GM12878 (cell line): Measurements from ENCODE around the gene B4GALT4. TPM values are rescaled to one million over a fixed set of nuclear protein-coding genes. Genes with fewer than 3 reads are reported as not detected.

Experiments
- ATAC-seq: fragments of 200-7000 bp; cut with Tn5 transposase; 3 replicates; pipeline ENCODE4 v1.9.1; 2020; ENCODE audit warnings: mild to moderate bottlenecking, moderate library complexity
- BruUV-seq: library from RNA; stranded (reverse); fragments of 400-500 nt; replicated peaks from 2 replicates; lab custom pipeline; 2021; lab: Mats Ljungman, UMichigan
- CTCF ChIA-PET: fragments of 300-600 bp; sonication (Branson Sonifier 250); formaldehyde crosslinking; extraction: SDS; loops from one replicate; lab custom pipeline; 2021; ENCODE audit warnings: inconsistent platforms; lab: Yijun Ruan, JAX
- POLR2A ChIA-PET: fragments of 350-600 bp; formaldehyde crosslinking; extraction: SDS; loops from one replicate; lab custom pipeline; 2021; ENCODE audit warnings: inconsistent platforms; lab: Charles Lee
- RAD21 ChIA-PET: fragments of 300-600 bp; sonication (Branson Sonifier 250); formaldehyde crosslinking; loops from one replicate; lab custom pipeline; 2023; ENCODE audit warnings: antibody characterized with exemption; ENCODE audit not compliant: unreplicated experiment; lab: Charles Lee
- SMC1A ChIA-PET: fragments of 300-600 bp; sonication (Branson Sonifier 250); formaldehyde crosslinking; loops from one replicate; lab custom pipeline; 2023; ENCODE audit not compliant: unreplicated experiment, uncharacterized antibody; lab: Charles Lee
- DNase-seq: peaks from one replicate; pipeline ENCODE4 v3.0.0-alpha.2; 2011; ENCODE audit warnings: low read depth, low spot score
- FAIRE-seq: peaks from 3 replicates; lab custom pipeline; 2011; peaks lifted over from hg19 to GRCh38; lab: Jason Lieb, UNC
- H2AFZ ChIP-seq: 2 replicates; pipeline ENCODE4 v1.6.0; 2011; ENCODE audit warnings: low read depth, low read length, control low read depth; ENCODE audit not compliant: control insufficient read depth
- H3K27ac ChIP-seq: 2 replicates; pipeline ENCODE4 v1.5.1; 2011; ENCODE audit warnings: control low read depth; ENCODE audit not compliant: control insufficient read depth, insufficient read depth
- H3K27me3 ChIP-seq, 2 experiments: replicated peaks in 1 of 2; 2 replicates each; pipeline versions ENCODE4 v1.6.0 to v1.6.1; 2011; ENCODE audit warnings: low read length in 1 of 2; ENCODE audit not compliant: control insufficient read depth in 2 of 2, insufficient read depth in 2 of 2
- H3K36me3 ChIP-seq, 2 experiments: 2 replicates each; pipeline ENCODE4 v1.5.1; 2011; ENCODE audit warnings: low read length in 1 of 2; ENCODE audit not compliant: control insufficient read depth in 2 of 2, insufficient read depth in 2 of 2
- H3K4me1 ChIP-seq: 2 replicates; pipeline ENCODE4 v1.6.1; 2011; ENCODE audit warnings: mild to moderate bottlenecking, low read length, moderate library complexity, mixed read lengths; ENCODE audit not compliant: control insufficient read depth, insufficient read depth
- H3K4me2 ChIP-seq: 2 replicates; pipeline ENCODE4 v1.6.0; 2011; ENCODE audit warnings: control low read depth; ENCODE audit not compliant: control insufficient read depth, insufficient read depth
- H3K4me3 ChIP-seq: fragments of 200-600 bp; sonication (generic); 2 replicates; pipeline ENCODE4 v1.5.1; 2016
- H3K79me2 ChIP-seq: 2 replicates; pipeline ENCODE4 v1.6.0; 2011; ENCODE audit warnings: low read length; ENCODE audit not compliant: control insufficient read depth, insufficient read depth
- H3K9ac ChIP-seq: 2 replicates; pipeline ENCODE4 v1.8.0; 2011; ENCODE audit warnings: low read length, control low read depth, mixed read lengths; ENCODE audit not compliant: control insufficient read depth, insufficient read depth
- H3K9me3 ChIP-seq: replicated peaks from 3 replicates; pipeline ENCODE4 v1.5.1; 2011; ENCODE audit warnings: mild to moderate bottlenecking, low read length; ENCODE audit not compliant: control insufficient read depth, insufficient read depth
- H4K20me1 ChIP-seq: 2 replicates; pipeline ENCODE4 v1.6.0; 2011; ENCODE audit not compliant: control insufficient read depth, insufficient read depth
- CBX5 ChIP-seq: sonication (generic); IDR thresholded peaks from 2 replicates; pipeline ENCODE4 v1.6.1; 2016; ENCODE audit warnings: low read depth, moderate library complexity, mild to moderate bottlenecking, inconsistent platforms
- CHD2 ChIP-seq: IDR thresholded peaks from 2 replicates; pipeline ENCODE4 v1.6.1; 2011; ENCODE audit warnings: low read depth, low read length, improper control_type of control experiment, borderline replicate concordance
- CHD4 ChIP-seq: fragments of 200-600 bp; sonication (generic); IDR thresholded peaks from 2 replicates; pipeline ENCODE4 v1.6.1; 2016; ENCODE audit warnings: mild to moderate bottlenecking
- E2F8 ChIP-seq: fragments of 450-650 bp; IDR thresholded peaks from 2 replicates; pipeline ENCODE4 v1.6.1; 2018; ENCODE audit warnings: mild to moderate bottlenecking, low read depth, moderate library complexity; ENCODE audit not compliant: partially characterized antibody
- IKZF2 ChIP-seq, 2 experiments: fragments of 450-650 bp; IDR thresholded peaks; 2 replicates each; pipeline ENCODE4 v1.6.1; 2017; ENCODE audit warnings: mild to moderate bottlenecking in 2 of 2, moderate library complexity in 2 of 2
- JUNB ChIP-seq: IDR thresholded peaks from 2 replicates; pipeline ENCODE4 v1.6.1; 2016; ENCODE audit warnings: antibody characterized with exemption, mild to moderate bottlenecking
- MXI1 ChIP-seq: fragments of 150-350 bp; IDR thresholded peaks from 2 replicates; pipeline ENCODE4 v1.6.1; 2011; ENCODE audit warnings: low read depth, mild to moderate bottlenecking, inconsistent platforms, low read length, improper control_type of control experiment
- NFYB ChIP-seq: IDR thresholded peaks from 2 replicates; pipeline ENCODE4 v1.6.1; 2011; ENCODE audit warnings: low read depth, mild to moderate bottlenecking, low read length, improper control_type of control experiment, moderate library complexity; ENCODE audit not compliant: insufficient read depth
- NR2C2 ChIP-seq: IDR thresholded peaks from 2 replicates; pipeline ENCODE4 v1.6.1; 2011; ENCODE audit warnings: borderline replicate concordance, low read depth; ENCODE audit not compliant: control insufficient read depth, insufficient read length
- NR2F1 ChIP-seq: fragments of 450-650 bp; conservative IDR thresholded peaks from 2 replicates; pipeline ENCODE4 v1.6.1; 2017; ENCODE audit warnings: mild to moderate bottlenecking
- NRF1 ChIP-seq: conservative IDR thresholded peaks from 2 replicates; pipeline ENCODE4 v1.6.1; 2011; ENCODE audit warnings: mild to moderate bottlenecking, low read depth, low read length, improper control_type of control experiment
- PAX8 ChIP-seq: fragments of 450-650 bp; IDR thresholded peaks from 2 replicates; pipeline ENCODE4 v1.6.1; 2017; ENCODE audit warnings: mild to moderate bottlenecking, moderate library complexity
- RB1 ChIP-seq: fragments of 450-650 bp; formaldehyde crosslinking; IDR thresholded peaks from 2 replicates; pipeline ENCODE4 v1.6.1; 2017; ENCODE audit warnings: mild to moderate bottlenecking, borderline replicate concordance
- SMARCA5 ChIP-seq: fragments of 450-650 bp; IDR thresholded peaks from 2 replicates; pipeline ENCODE4 v1.6.1; 2017; ENCODE audit warnings: mild to moderate bottlenecking
- SREBF2 ChIP-seq: IDR thresholded peaks from 2 replicates; pipeline ENCODE4 v1.6.1; 2012; ENCODE audit warnings: mild to moderate bottlenecking, low read length
- SRF ChIP-seq, 2 experiments: IDR thresholded peaks; 2 replicates each; pipeline ENCODE4 v1.6.1; 2011; ENCODE audit warnings: low read depth in 2 of 2, low read length in 2 of 2, mild to moderate bottlenecking in 1 of 2, moderate library complexity in 1 of 2
- TCF3 ChIP-seq: IDR thresholded peaks from 2 replicates; pipeline ENCODE4 v1.6.1; 2012; ENCODE audit warnings: low read depth, mild to moderate bottlenecking, low read length, borderline replicate concordance; ENCODE audit not compliant: insufficient read depth
- ZSCAN29 ChIP-seq: fragments of 450-650 bp; IDR thresholded peaks from 2 replicates; pipeline ENCODE4 v1.6.1; 2017; ENCODE audit warnings: mild to moderate bottlenecking, moderate library complexity
- WGBS: methylation state at CpG from one replicate; pipeline ENCODE4 v1.1.6; 2016; ENCODE audit warnings: low lambda C conversion rate; ENCODE audit not compliant: insufficient replicate concordance, insufficient coverage; ENCODE audit errors: missing lambda C conversion rate; 5-methylcytosine and 5-hydroxymethylcytosine counted together
- in situ Hi-C: fragments of 300-500 bp; cut with MboI; formaldehyde crosslinking; loops from 9 replicates; pipeline ENCODE4 v1.14.3; 2018; ENCODE audit warnings: mixed read lengths
- intact Hi-C: fragments of 100-400 bp; cut with micrococcal nuclease; formaldehyde crosslinking; loops from one replicate; pipeline ENCODE4 v1.14.2; 2022; ENCODE audit not compliant: unreplicated experiment
- polyA plus RNA-seq, 11 experiments: library from polyadenylated mRNA; depleted of rRNA in 4 of 11; unstranded in 6 of 11; stranded (reverse) in 5 of 11; fragments of >200 nt; fragmentation: Nextera tagmentation in 4 of 11; fragmentation: Illumina TruSeq in 1 of 11; extraction: Ambion mirVana in 4 of 11; extraction: Trizol in 1 of 11; gene quantifications; 1 replicate in 1 of 11; 2 replicates in 10 of 11; pipeline versions ENCODE4 v1.2.1 to v1.2.3, GENCODE V29; 2011 to 2016; ENCODE audit warnings: inconsistent platforms in 2 of 11, missing spikeins in 2 of 11, low read depth in 1 of 11
- total RNA-seq, 4 experiments: library from RNA; depleted of rRNA in 3 of 4; stranded (reverse); fragments of >200 nt in 3 of 4; fragmentation: Illumina TruSeq in 1 of 4; extraction: Trizol in 1 of 4; gene quantifications; 2 replicates each; pipeline versions ENCODE4 v1.2.1 to v1.2.3, GENCODE V29; 2013 to 2021

Gene B4GALT4
- total and polyA plus RNA-seq, 10 of the 15 experiments (the other 5 are each of a cell fraction or from before 2014, with no cell fraction given) = 8.8 to 16.7 (median 13.1) TPM

GRCh38 chr3:119225121-119225520 lies 15.6 kb downstream of the B4GALT4 start:
- 96% methylated on average over 3 of the region's 3 CpGs for WGBS
- in situ Hi-C loops = no loop called here
- POLR2A ChIA-PET = interaction anchor here (1.2 kb wide), 1 partner anchor 13 kb away, joined by 3 read pairs; no protein-coding TSS in a partner anchor

GRCh38 chr3:119223511-119223910 lies 17.2 kb downstream of the B4GALT4 start:
- POLR2A ChIA-PET = no interaction called here
- TF ChIP-seq SRF (IDR thresholded peaks at IDR 0.05; ENCODE audit: low read depth in 2 of 2, low read length in 2 of 2) (no peak), CBX5 (no peak), SMARCA5 (no peak), NFYB (no peak), ZSCAN29 (no peak), PAX8 (no peak), IKZF2 (IDR thresholded peaks at IDR 0.05) (no peak), E2F8 (no peak), NR2C2 (no peak), CHD4 (no peak), SREBF2 (no peak), TCF3 (no peak), JUNB (no peak), CHD2 (no peak), NRF1 (no peak)
- Histone ChIP-seq H3K4me1 (no peaks in the 10 kb centered on the region), H3K9ac (no peak overlapping the region), H3K27ac (no peak overlapping the region), H4K20me1 (no peaks in the 10 kb centered on the region), H3K36me3 (peaks cover 5 to 17% of the 10 kb centered on the region in 2 experiments), H3K9me3 (no peaks in the 10 kb centered on the region), H3K4me3 (no peak overlapping the region), H2AFZ (no peak overlapping the region), H3K4me2 (no peak overlapping the region), H3K79me2 (no peaks in the 10 kb centered on the region), H3K27me3 (no peaks in the 10 kb centered on the region)
- SMC1A ChIA-PET = interaction anchor here (1.5 kb wide), 1 partner anchor 10 kb away, joined by 3 read pairs; no protein-coding TSS in a partner anchor
- in situ Hi-C loops (no loop called here), intact Hi-C loops (no loop called here)
- ATAC-seq (no peak), FAIRE-seq (no peak), DNase-seq (no peak)
- 100% methylated on average over 5 of the region's 5 CpGs for WGBS
- BruUV-seq = TSS peak; percentile 9
- CTCF ChIA-PET = interaction anchor here (3.1 kb wide), 1 partner anchor 17 kb away, joined by 17 read pairs; the partner anchor contains the start of gene B4GALT4
- RAD21 ChIA-PET = interaction anchor here (1.6 kb wide), 1 partner anchor 18 kb away, joined by 4 read pairs; the partner anchor contains the start of gene B4GALT4

More at GRCh38 chr3:119225121-119225520, 15.6 kb downstream of the B4GALT4 start:
- no peak overlapping the region for H3K27ac ChIP-seq
- ChIA-PET SMC1A (interaction anchor here (0.9 to 2.4 kb wide), 5 partner anchors 10 to 127 kb away, joined by 3 to 11 read pairs (median 3); partner anchors contain the start of gene B4GALT4), RAD21 (interaction anchor here (1.1 kb wide), 1 partner anchor 16 kb away, joined by 3 read pairs; no protein-coding TSS in a partner anchor), CTCF (interaction anchor here (0.5 to 3.1 kb wide), 3 partner anchors 10 to 38 kb away, joined by 3 to 17 read pairs (median 4); partner anchors contain the start of gene B4GALT4)
- no peaks in the 10 kb centered on the region for H3K79me2 ChIP-seq
- intact Hi-C loops = no loop called here
- H3K4me1 ChIP-seq = no peaks in the 10 kb centered on the region
- TF ChIP-seq RB1 = no peak
- no peak for TF ChIP-seq MXI1
- no peak for TF ChIP-seq NR2F1
- TF ChIP-seq JUNB = no peak
- no peak for DNase-seq
- H3K27me3 ChIP-seq = no peaks in the 10 kb centered on the region
- no peak overlapping the region for H2AFZ ChIP-seq
- H3K36me3 ChIP-seq = peaks cover 5 to 15% of the 10 kb centered on the region in 2 experiments; a peak in 3 of 4 replicates
- no peak overlapping the region for H3K4me3 ChIP-seq
- H3K9me3 ChIP-seq = no peaks in the 10 kb centered on the region
- FAIRE-seq = no peak
- BruUV-seq = no TSS peak
- no peak overlapping the region for H3K4me2 ChIP-seq
- H3K9ac ChIP-seq = no peak overlapping the region
- H4K20me1 ChIP-seq = no peaks in the 10 kb centered on the region
- ATAC-seq = no peak
